Activated T-cell treated with anti-CD3 and anti-CD28 coated beads, Interleukin-2, amount 50 U/mL, for 48 hours (primary cell): ENCODE data around the gene ST13.
"Not testable (repeated sequence)": the region's sequence is repeated elsewhere in the genome, so short reads cannot be mapped to it uniquely, and the experiment has no call there.

ENCODE experiments used
- DNase-seq, 2 experiments: peaks; one replicate each; pipeline ENCODE4 v3.0.0-alpha.2; 2020

The ST13 gene

DNA sequence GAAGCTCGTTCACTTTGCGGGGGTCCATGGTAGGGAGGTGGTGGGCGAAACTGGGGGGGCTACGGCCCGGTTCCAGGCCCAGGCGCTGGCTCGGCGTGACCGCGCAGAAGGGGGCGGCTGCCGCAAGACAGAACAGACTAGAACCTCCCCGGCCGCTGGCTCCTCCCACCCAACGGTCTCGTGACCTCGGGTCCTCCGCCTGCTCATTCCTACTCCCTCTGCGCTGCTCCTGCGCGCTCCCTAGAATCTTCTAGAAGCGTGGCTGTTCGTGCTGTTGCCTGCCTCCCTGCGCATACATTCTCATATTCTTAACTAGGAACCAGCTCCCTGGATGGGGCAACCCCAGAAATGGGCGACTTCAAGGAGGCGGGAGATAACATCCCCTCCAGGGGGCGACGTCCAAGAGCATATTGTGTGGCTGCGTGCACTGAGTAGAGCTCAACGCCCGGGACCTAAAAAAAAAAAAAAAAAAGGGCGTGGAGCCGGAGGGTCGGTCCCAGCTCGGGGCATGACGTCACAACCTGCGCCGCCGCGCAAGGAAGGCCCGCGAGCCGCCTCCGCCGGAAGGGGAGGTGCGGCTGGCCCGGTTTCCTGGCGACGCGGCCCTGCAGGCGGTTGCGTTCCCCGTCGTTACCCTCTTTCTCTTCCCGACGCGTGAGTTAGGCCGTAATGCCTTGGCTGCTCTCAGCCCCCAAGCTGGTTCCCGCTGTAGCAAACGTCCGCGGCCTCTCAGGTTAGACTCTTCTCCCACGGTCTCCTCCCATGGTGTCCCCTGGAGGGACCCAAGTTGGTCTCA is at the start of gene ST13, which contains the start of gene XPNPEP3:
Gene ST13 (minus strand): TSS at position 127 of the 796 bp plus-strand sequence. CDS start 99 bp downstream, at position 28.
Gene XPNPEP3 (plus strand): TSS at position 636 of the 796 bp plus-strand sequence. CDS start 34 bp downstream, at position 670.
- peak; percentile 96 to 97 for DNase-seq

DNA sequence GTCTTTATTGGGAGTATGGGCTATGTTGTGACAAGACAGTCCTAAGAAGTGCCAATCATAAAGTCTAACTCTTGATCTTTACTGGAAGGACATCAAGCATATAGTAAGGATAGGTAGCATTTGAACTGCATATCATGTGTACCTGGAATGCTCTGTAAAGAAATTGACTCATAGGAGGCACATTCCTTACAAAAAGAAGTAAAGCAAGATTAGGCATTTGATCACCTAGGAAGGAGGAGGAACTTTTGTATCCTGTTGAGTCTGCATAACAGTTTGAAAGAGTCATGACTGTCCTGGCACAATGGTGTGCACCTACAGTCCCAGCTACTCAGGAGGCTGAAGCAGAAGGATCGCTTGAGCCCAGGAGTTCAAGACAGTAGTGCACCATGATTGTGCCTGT is 47.7 kb upstream of the ST13 start:
- DNase-seq = no peak

DNA sequence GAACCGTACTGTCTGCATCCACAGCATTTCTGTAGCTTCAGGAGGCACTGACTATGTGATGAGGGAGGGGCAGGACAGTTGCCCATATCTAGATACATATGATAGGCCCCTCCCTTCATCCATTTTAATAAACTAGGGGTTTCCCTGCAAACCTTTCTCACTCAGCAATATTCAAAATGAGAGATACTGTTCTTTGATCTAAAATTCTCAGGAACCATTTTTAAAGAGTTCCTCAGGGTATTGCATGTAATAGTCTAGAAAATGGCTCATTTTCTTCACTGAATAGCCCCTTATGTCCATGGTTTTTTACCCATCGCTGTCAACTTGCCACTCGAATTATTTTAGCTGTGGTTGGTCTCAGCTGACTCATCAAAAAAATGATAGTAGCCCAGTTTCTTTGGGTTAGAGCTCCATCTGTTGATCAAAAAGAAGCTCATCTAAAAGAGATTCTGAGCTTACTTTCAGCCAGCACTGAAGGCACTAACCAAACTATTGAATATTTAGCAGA is 42.5 kb upstream of the ST13 start:
- peak in 1 of 2 experiments; percentile 27 for DNase-seq

DNA sequence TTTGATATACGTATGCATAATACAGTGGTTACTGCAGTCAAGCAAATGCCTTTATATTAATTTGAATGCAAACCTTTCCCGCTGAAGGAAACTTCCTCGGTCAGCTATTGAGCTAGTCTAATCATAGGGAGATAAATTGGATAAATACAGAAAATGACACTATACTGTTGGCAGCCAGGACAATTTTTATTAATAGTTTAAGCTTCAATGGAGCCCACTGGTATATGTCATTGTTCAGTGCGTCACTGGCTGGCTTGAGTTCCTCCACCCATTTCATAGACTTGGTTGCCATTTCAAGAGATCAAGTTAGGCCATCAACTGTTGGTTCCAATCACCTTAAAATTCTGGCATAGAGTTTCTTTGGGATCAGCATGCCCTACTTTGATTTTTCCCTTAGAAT is 38.0 kb upstream of the ST13 start:
- no peak for DNase-seq

DNA sequence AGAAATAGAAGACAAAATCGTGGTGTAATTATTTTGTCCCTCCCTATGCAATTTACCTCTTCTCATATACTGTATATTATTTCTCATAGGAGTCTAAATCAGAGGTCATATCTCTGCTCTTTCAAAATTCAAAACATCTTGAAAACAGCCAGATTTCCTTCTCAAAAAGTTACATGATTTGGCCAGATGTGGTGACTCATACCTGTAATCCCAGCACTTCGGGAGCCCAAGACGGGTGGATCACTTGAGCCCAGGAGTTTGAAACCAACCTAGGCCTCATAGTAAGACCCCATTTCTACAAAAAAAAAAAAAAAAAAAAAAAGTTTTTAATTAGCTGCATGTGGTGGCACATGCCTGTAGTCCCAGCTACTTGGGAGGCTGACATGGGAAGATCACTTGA is 34.4 kb upstream of the ST13 start:
- DNase-seq = no peak

DNA sequence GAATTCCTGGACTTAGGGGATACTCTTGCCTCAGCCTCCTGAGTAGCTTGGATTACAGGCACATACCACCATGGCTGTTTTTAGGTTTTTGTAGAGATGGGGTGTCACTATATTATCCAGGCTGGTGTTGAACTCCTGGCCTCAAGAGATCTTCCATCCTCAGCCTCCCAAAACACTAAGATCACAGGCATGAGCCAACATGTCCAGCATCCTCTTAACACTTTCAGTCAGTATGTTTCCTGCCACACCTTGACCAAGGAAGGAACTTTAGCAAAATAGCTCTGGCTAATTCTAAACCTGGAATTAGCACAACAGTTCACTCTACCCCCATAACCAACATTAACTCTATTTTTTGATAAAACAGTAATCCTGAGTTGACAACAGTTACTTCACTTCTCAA is 32.7 kb upstream of the ST13 start:
- no peak for DNase-seq

DNA sequence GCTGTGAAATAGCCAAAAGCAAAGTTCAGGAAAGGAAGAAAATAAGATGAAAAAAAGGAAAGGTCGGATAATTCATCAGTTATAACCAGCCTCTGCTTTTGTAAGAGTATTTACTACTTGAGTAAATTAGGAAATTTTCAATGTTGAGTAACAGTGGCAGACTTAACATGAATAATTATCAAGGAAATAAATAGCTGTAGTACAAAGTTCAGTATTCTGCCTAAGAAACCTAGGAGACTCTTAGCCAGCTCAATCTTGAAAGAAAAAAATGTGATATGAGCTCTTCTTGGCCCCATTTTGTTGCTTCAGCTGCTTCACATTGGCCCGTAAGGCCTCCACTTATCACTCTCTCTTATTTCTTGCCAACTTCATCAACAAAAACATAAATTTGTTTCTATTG is 22.5 kb upstream of the ST13 start:
- DNase-seq = no peak

DNA sequence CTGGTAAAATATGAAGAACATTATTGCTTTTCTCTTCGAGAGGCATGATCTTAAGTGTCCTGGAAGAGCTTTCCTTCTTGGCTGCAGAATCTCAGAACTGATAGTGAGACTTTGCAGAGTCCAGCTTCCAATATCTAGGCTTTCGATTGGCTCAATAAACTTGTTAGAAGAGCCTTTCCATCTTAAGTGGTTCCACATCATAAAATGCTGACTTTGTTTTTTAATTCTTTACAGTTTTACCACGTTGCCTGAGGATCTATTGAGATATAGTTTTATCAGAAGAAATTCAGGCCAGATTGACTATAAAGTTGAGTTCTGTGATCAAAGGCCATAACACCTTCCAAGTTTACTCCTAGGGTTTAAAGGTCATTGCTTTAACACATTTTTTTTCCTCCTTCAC is 21.0 kb upstream of the ST13 start:
- DNase-seq = no peak

DNA sequence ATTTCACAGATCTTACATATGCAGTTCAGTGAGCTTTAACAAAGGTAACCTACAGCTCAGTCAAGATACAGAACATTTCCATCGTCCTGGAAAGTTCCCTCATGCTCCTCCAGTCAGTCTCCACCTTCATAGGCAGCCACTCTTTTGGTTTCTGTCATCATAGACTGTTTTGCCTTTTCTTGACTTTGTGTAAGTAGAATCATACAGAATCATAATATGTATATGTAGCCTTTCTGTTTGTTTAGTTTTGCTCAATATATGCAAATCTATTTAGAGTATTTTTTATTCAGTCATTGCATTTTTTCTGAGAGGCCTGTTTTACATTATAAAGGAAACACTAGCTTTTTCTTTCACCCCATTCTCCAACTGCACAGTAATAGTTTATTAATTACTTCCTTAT is 20.5 kb upstream of the ST13 start:
- DNase-seq = no peak

DNA sequence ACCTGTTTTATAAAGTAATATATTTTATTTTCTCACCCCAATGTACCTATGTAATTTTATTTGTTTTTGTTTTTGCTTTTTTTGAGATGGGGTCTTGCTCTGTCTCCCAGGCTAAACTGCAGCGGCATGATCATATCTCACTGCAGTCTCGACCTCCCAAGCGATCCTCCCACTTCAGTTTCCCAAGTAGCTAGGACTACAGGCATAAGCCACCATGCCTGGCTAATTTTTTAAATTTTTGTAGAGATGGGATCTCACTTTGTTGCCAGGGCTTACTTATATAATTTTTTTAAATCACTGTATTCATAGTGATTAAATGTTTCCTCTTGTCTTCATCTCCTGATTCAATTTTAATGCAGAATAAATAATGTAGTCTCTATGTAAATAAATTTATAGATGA is 18.7 kb upstream of the ST13 start:
- no peak for DNase-seq

DNA sequence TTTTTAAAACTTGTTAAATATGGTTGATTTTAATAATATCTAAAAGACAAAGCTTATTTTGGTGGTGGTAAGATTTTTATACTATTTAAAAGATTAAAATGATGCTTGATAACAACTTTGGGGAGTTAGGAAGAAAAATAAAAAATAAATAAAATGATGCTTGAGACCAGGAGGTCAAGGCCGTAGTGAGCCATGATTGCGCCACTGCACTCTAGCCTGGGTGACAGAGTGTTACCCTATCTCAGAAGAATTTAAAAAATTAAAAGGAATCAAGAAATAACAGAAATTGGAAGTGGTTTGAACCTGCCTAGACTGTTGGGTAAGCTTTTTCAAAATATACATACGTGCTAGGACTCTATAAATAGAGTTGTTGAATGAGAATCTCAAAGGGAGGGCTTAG is 17.6 kb upstream of the ST13 start:
- DNase-seq = no peak

DNA sequence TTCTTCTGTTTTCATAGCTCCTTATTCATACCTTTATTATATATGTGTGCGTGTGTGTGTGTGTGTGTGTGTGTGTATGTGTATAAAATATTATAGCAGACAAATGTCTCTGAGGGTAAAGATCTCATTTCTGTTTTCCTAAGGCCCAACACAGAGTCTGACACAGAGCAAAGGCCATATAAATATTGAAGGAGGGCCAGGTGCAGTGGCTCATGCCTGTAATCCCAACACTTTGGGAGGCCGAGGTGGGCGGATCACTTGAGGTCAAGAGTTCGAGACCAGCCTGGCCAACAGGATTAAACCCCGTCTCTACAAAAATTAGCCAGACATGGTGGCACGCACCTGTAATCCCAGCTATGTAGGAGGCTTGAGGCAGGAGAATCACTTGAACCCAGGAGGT is 11.9 kb upstream of the ST13 start:
- DNase-seq = not testable (repeated sequence)

DNA sequence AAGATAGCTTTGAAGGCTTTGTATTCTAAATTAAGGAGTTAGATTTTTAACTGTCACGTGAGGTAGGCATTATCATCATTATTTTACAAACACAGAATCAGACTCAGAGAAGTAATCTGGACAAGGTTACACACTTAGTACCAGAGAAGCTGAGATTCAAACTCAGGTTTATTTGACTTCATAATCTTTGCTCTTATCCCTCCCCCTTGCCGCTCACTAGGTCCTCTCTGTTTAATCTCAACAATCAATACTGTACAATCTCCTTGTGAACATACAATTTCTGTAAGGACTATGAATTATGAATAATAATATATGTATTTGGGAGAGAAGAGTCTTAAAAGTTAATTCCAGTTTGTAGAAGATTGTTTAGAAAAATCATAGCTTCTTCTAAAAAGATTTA is 10.7 kb upstream of the ST13 start:
- no peak for DNase-seq

DNA sequence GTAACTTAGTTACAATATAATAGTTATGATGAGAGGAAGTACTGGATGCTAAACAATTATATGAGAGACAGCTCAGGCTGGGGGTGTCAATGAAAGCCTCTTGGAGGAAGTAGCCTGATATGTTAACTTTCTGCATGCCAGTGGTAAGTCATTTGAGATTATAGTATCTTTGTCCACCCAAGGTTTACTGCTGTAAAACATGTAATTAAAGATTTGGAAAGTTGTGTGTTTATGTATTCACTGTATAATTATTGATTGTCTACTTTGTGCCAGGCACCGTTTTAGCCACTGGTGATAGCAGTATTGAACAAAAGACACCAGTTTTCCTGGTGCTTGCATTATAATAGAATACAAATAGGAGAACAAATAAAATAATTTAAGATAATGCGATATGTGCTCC is 6.1 kb upstream of the ST13 start:
- no peak for DNase-seq

DNA sequence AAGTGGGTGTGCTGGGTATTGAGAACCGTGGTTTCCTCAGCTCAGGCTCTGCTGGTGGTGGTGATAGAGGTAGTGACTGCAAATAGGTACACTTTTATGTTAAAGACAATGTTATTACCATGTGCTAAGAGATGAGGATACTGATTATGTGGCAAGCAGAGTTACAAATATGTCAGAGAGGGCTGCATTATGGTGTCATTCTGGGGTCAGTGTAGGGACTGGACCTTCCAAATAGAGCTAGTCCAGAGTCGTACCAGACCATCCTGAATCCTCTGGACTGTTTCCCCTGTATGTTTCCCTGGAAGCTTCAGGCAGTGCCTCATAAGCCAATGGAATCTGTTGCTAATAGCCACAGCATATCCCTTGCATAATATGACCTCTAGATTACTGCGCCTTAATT is 5.6 kb upstream of the ST13 start, which contains the start of gene DNAJB7:
Gene DNAJB7 (minus strand): TSS at position 101 of the 400 bp plus-strand sequence. CDS start 119 bp downstream, outside the sequence.
- DNase-seq = no peak

DNA sequence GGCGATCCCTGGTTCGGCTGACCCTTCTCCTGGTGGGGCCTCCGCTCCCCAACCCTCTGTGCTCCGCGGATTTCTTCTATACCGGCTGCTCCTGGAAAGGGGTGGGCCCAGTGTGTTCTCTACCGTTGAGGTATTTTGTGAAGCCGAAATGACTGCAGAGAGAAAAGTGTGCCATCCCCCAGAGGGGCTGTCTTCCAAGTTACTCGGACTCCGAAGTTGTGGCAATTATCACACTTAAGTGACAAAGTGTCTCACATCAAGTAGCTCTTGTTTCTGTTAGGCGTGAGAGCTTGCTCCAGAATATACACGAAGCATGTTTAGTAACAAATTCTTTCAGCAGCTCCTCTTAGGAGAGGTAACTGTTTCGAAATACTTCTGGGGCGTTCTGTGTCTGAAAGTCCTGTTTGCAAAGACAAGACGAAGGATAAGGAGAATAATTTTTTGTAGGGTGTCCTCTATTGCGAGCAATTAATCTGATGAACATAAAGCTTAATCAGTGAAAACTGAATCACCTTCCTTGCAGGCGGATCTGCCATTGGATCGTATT is 943 bp upstream of the ST13 start:
- DNase-seq = no peak

DNA sequence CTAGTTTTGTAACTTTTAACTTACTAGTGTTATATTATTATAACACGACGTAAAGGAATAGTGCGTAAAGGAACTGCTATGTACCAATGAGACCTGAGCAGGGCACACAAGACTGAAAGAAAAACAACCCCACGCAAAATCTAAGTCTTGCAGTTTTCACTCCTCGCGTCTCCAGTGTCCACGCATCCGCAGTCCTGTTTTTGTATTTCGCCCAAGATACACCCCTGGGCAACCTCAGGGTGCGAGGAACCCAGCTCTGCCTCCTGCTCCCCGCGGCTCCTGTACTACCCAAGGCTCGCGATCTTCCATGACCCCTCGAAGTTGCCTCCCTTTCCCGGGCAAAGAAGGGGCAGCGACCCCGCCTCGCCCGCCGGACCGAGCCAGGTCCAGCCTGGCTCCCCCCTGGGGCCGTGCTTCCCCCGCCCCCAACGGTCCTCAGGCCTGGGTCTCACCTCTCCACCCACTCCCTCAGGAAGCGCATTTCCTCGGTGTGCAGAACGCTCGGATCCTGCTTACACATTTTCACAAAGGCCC is 393 bp downstream of the ST13 start:
- DNase-seq = no peak

DNA sequence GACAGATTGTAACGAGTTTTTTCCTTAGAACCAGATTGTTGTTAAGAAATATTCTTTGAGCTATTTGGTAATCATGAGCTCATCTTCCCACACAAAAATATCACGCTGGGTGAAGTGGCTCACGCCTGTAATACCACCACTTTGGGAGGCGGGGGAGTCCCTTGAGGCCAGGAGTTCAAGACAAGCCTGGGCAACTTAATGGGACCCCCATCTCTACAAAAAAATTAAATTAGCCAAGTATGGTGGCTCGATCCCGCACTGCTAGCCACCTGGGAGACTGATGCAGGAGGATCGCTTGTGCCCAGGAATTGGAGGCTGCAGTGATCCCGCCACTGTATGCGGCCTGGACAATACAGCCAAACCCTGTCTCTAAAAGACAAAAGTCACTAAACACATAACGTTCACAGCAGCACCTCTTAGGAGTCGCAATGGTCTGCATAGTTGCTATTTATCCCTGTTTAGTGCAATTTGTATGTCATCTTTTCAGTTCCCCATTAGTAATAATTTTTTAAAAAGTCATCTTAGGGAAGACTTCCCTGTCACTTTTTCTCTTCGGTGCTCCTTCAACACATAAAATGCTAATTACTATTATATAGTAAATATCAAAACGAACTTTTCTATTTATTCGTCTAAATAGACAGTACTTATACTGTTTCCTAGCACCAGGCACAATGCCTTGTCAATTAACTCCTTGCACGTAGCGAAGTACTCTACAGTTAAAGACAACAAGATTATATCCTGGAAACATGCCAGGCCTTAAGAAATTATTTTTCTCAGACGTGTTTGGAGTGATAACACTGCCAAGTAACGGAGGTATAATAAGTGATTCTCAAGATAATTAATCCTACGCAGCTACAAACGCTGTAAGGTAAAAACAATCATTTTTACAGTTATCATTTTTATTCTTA is 1.1 kb downstream of the ST13 start:
- peak; percentile 26 to 36 for DNase-seq

DNA sequence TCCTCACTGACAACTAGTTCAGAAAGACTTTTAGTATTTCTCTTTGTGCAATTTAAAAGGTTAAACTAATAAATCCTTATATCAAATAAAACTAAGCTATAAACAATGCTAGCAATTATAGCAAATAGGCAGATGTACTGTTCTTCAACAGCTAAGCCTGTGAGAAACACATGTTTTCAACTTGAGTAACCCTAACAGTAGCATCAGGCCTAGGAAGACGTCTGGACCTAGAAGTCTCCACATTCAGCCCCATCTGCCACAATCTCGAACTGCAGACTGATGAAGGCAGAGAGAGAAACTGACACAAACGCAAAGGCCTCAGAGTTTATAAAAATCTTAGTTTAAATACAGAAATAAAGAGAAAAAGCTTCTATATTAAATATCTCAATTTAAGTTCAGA is 2.5 kb downstream of the ST13 start:
- DNase-seq = no peak

DNA sequence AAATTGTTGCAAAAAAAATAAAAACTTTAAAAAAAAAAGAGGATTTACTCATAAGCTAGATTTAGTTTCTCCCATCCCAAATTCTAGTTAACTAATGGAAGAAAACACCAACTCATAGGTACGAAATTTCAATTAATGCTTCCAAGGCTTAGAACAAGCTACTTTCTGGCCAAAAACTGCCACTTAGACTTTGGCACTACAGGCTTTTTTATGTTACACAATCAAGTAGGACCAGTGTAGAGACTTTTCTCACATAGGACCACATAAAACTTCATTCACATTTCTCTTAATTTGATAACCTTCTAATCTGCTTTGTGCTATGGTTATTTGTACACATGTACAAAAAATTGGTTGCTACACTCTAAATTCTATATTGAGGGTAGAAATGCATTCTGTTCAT is 3.1 kb downstream of the ST13 start:
- DNase-seq = no peak

DNA sequence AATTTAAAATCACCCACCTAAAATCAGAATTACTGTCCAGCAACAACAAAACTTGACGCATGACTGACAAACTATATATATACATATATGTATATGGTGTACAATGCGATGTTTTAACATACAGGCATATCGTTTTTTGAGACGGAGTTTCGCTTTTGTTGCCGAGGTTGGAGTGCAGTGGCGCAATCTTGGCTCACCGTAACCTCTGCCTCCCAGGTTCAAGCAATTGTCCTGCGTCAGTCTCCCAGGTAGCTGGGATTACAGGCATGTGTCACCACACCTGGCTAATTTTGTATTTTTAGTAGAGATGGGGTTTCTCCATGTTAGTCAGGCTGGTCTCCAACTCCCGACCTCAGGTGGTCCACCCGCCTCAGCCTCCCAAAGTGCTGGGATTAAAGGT is 10.6 kb downstream of the ST13 start:
- not testable (repeated sequence) for DNase-seq

DNA sequence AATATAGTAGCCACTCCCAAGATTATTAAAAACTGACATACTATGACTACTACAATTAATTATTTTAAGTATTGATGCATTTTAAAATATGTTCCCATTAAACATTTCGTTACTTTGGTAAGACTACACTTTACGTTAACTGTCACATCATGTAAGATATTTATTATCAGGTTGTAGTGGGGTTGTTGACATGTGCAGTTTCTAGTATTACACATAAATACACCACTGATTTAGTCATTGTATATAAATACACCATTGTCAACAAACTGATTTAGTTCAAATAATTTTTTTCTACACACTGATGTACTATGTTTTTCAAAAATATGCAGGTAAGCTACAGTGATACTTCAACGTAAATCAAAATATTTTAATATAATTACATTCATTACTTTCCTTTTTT is 11.5 kb downstream of the ST13 start:
- no peak for DNase-seq

DNA sequence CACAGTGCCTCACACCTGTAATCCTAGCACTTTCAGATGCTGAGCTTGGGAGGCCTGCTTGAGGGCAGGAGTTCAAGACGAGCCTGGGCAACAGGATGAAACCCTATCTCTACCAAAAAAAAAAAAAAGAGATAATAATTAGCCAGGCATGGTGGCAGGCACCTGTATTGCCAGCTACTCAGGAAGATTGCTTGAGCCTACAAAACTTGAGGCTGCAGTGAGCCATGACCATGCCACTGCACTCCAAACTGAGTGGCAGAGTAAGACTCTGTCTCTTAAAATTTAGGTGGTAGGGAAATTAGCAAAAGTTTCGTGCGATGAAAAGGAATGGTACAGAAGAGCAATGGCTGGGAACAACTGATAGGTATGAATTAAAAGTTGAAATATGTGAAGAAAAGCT is 18.0 kb downstream of the ST13 start:
- no peak for DNase-seq
